OCI-M1 (cell line): Measurements from ENCODE around the gene SPRR4.
A peak's percentile ranks its signal among the peaks of the same experiment; 100 is the strongest.

ENCODE experiments used
- DNase-seq: peaks from one replicate; lab custom pipeline; 2025; lab: John Stamatoyannopoulos, UW

Gene SPRR4

GRCh38 chr1:152970495-152970894 lies at the start of gene SPRR4:
Gene SPRR4, plus strand, starts transcription at chr1:152970648. Its CDS starts 1,243 bp downstream, at chr1:152971891.
- DNase-seq: no peak

- DNase-seq: no peak
Observed at GRCh38 chr1:152924191-152924590, 46.3 kb upstream of the SPRR4 start.

- DNase-seq: peak; percentile 48
Observed at GRCh38 chr1:152926091-152926490, 44.4 kb upstream of the SPRR4 start.

GRCh38 chr1:152928671-152929070 lies 41.8 kb upstream of the SPRR4 start:
- no peak for DNase-seq

- DNase-seq: no peak
Observed at GRCh38 chr1:152932170-152932811, 38.2 kb upstream of the SPRR4 start.

GRCh38 chr1:152933196-152933595 lies 37.3 kb upstream of the SPRR4 start:
- no peak for DNase-seq

GRCh38 chr1:152940614-152941013 lies 29.8 kb upstream of the SPRR4 start:
- DNase-seq: no peak

- DNase-seq: no peak
Observed at GRCh38 chr1:152941037-152941711, 29.3 kb upstream of the SPRR4 start.

- no peak for DNase-seq
Observed at GRCh38 chr1:152942161-152942560, 28.3 kb upstream of the SPRR4 start.

GRCh38 chr1:152946248-152946647 lies 24.2 kb upstream of the SPRR4 start:
- no peak for DNase-seq

- no peak for DNase-seq
Observed at GRCh38 chr1:152946651-152947256, 23.7 kb upstream of the SPRR4 start, which contains the start of gene SPRR5. Gene SPRR5, plus strand, starts transcription at chr1:152947206. Its CDS starts 1,349 bp downstream, at chr1:152948555.

GRCh38 chr1:152951711-152952110 lies 18.7 kb upstream of the SPRR4 start:
- DNase-seq: no peak

GRCh38 chr1:152953761-152954160 lies 16.7 kb upstream of the SPRR4 start:
- no peak for DNase-seq

GRCh38 chr1:152954436-152954835 lies 16.0 kb upstream of the SPRR4 start:
- no peak for DNase-seq

- DNase-seq: no peak
Observed at GRCh38 chr1:152957561-152957960, 12.9 kb upstream of the SPRR4 start.

- DNase-seq: no peak
Observed at GRCh38 chr1:152959273-152959672, 11.2 kb upstream of the SPRR4 start.

- DNase-seq: no peak
Observed at GRCh38 chr1:152959801-152960451, 10.5 kb upstream of the SPRR4 start.

- DNase-seq: no peak
Observed at GRCh38 chr1:152960452-152961044, 9.9 kb upstream of the SPRR4 start.

GRCh38 chr1:152961226-152961891 lies 9.1 kb upstream of the SPRR4 start:
- no peak for DNase-seq

- DNase-seq: no peak
Observed at GRCh38 chr1:152962876-152963415, 7.5 kb upstream of the SPRR4 start.

- DNase-seq: no peak
Observed at GRCh38 chr1:152964536-152964935, 5.9 kb upstream of the SPRR4 start.
